ENCODE data around the gene KCNIP3.

The KCNIP3 gene

DNA sequence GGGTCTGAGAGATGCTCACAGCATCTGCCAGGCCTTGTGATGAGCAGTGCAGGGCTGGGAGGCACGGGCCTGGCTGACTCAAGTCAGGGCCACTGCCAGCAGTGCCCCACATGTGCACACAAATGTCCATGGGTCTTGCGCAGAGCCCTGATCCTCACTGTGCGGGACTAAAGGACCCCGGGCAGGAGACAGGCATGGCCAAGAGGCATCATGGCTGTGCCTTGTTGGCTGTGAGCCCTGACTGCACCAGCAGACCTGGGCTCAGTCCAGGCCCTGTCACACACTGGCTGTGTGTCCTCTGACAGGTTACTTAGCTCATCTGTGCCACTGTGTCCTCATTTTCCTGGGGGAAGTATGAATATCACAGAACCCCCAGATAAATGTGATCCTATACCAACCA, 4.0 kb downstream of the KCNIP3 start:
- Histone ChIP-seq H3K27ac (replicated peaks) (no peak overlapping the region), H3K4me3 (replicated peaks; ENCODE audit: insufficient read depth, low read length) (no peak overlapping the region), H3K27me3 (ENCODE audit: insufficient read depth, poor library complexity, severe bottlenecking) (no peaks in the 10 kb centered on the region)
- DNase-seq (ENCODE audit: low read depth in 1 of 2, low spot score in 1 of 2): no peak
- TF ChIP-seq, protein P1, sequence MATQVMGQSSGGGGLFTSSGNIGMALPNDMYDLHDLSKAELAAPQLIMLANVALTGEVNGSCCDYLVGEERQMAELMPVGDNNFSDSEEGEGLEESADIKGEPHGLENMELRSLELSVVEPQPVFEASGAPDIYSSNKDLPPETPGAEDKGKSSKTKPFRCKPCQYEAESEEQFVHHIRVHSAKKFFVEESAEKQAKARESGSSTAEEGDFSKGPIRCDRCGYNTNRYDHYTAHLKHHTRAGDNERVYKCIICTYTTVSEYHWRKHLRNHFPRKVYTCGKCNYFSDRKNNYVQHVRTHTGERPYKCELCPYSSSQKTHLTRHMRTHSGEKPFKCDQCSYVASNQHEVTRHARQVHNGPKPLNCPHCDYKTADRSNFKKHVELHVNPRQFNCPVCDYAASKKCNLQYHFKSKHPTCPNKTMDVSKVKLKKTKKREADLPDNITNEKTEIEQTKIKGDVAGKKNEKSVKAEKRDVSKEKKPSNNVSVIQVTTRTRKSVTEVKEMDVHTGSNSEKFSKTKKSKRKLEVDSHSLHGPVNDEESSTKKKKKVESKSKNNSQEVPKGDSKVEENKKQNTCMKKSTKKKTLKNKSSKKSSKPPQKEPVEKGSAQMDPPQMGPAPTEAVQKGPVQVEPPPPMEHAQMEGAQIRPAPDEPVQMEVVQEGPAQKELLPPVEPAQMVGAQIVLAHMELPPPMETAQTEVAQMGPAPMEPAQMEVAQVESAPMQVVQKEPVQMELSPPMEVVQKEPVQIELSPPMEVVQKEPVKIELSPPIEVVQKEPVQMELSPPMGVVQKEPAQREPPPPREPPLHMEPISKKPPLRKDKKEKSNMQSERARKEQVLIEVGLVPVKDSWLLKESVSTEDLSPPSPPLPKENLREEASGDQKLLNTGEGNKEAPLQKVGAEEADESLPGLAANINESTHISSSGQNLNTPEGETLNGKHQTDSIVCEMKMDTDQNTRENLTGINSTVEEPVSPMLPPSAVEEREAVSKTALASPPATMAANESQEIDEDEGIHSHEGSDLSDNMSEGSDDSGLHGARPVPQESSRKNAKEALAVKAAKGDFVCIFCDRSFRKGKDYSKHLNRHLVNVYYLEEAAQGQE (IDR thresholded peaks at IDR 0.05; ENCODE audit: insufficient replicate concordance, low read depth): no peak
- TF ChIP-seq GABPA (IDR thresholded peaks at IDR 0.05; ENCODE audit: low read depth) (no peak), SPI1 (IDR thresholded peaks at IDR 0.05; ENCODE audit: borderline replicate concordance, low read depth) (no peak), POLR2AphosphoS5 (IDR thresholded peaks at IDR 0.05; ENCODE audit: low read depth) (no peak)
- TF ChIP-seq, protein P2, sequence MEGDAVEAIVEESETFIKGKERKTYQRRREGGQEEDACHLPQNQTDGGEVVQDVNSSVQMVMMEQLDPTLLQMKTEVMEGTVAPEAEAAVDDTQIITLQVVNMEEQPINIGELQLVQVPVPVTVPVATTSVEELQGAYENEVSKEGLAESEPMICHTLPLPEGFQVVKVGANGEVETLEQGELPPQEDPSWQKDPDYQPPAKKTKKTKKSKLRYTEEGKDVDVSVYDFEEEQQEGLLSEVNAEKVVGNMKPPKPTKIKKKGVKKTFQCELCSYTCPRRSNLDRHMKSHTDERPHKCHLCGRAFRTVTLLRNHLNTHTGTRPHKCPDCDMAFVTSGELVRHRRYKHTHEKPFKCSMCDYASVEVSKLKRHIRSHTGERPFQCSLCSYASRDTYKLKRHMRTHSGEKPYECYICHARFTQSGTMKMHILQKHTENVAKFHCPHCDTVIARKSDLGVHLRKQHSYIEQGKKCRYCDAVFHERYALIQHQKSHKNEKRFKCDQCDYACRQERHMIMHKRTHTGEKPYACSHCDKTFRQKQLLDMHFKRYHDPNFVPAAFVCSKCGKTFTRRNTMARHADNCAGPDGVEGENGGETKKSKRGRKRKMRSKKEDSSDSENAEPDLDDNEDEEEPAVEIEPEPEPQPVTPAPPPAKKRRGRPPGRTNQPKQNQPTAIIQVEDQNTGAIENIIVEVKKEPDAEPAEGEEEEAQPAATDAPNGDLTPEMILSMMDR (IDR thresholded peaks at IDR 0.05; ENCODE audit: insufficient read depth, low read length): no peak

DNA sequence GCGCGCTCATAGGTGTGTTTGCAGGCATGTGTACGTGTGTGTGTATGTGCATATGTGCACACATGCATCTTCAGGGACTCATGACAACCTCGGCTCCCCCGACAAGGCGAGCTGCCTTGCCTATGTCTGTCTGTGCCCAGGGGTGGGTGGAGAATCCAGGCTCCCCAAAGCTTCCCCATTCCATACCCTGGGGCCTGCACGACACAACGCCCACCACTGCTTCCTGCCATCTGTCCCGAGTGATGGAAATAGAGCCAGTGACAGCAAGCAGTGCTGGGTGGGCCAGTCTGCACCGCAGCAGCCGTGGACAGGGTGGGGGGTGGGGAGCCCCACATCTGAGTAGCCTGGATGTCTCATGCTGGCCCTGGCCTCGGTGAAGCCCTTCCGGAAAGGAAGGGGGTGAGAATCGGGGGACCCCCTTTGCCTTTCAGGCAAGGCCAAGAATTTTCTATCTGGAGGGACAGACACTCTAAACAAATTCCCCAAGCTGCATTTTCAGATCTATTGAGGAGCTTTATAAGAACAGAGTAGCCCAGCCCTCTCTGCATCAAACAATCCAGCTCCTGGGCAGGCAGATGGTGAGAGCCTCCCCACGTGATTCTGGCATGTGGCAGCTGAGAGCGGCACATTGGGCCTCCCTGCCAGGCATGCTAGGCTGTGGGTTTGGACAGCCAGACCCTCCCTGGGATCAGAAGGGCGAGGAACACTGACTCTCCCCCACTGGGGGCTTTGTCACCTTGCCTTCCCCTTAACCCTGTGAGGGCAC, 4.9 kb downstream of the KCNIP3 start:
- TF ChIP-seq, protein P2 (IDR thresholded peaks at IDR 0.05; ENCODE audit: insufficient read depth, low read length): no peak
- TF ChIP-seq SPI1 (IDR thresholded peaks at IDR 0.05; ENCODE audit: borderline replicate concordance, low read depth) (no peak), GABPA (IDR thresholded peaks at IDR 0.05; ENCODE audit: low read depth) (no peak), POLR2AphosphoS5 (IDR thresholded peaks at IDR 0.05; ENCODE audit: low read depth) (no peak)
- TF ChIP-seq, protein P1 (IDR thresholded peaks at IDR 0.05; ENCODE audit: insufficient replicate concordance, low read depth): no peak
- H3K27me3 ChIP-seq (ENCODE audit: insufficient read depth, poor library complexity, severe bottlenecking): no peaks in the 10 kb centered on the region
- no peak overlapping the region for H3K27ac ChIP-seq (replicated peaks)
- no peak for DNase-seq (ENCODE audit: low read depth in 1 of 2, low spot score in 1 of 2)
- no peak overlapping the region for H3K4me3 ChIP-seq (replicated peaks; ENCODE audit: insufficient read depth, low read length)

DNA sequence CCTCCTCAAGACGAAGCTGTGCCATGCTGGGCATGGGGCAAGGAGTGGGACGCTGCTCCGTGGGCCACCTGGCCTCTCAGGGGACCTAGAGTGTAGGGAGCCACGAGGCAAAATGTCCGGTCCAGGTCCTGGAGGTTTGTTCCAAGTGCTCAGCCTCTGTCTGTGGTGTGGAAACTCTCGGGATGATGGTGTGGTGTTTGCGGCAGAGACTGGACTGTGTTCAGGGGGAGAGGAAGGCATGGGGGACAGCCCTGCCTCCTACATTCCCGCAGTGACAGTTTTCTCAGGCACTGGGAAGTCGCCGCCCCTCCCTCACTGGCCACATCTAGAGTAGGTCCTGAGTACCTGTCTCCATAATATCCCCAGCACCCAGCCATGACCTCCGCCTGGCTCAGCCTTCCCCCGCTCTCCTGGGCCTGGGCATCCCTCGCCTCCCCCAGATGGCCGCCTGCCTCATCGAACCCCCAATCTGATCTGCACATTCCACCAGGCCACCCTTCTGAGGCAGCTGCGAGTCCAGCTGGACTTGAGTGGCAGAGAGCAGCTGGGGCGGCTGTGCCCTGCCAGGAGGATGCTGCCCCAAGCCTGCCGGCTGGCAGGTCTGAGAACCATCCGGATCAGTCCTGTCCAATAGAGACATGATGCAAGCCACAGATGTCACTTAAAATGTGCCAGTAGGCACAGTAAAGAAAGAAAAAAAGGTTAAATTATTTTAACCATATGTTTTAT, 6.2 kb downstream of the KCNIP3 start:
- DNase-seq (ENCODE audit: low read depth in 1 of 2, low spot score in 1 of 2): no peak
- Histone ChIP-seq H3K27ac (replicated peaks) (no peak overlapping the region), H3K27me3 (ENCODE audit: insufficient read depth, poor library complexity, severe bottlenecking) (no peaks in the 10 kb centered on the region), H3K4me3 (replicated peaks; ENCODE audit: insufficient read depth, low read length) (no peak overlapping the region)
- no peak for TF ChIP-seq GABPA (IDR thresholded peaks at IDR 0.05; ENCODE audit: low read depth)
- TF ChIP-seq SPI1 (IDR thresholded peaks at IDR 0.05; ENCODE audit: borderline replicate concordance, low read depth): no peak
- no peak for TF ChIP-seq POLR2AphosphoS5 (IDR thresholded peaks at IDR 0.05; ENCODE audit: low read depth)
- TF ChIP-seq, protein P1 (IDR thresholded peaks at IDR 0.05; ENCODE audit: insufficient replicate concordance, low read depth): no peak
- TF ChIP-seq, protein P2 (IDR thresholded peaks at IDR 0.05; ENCODE audit: insufficient read depth, low read length): no peak
